T-helper 17 cell (primary cell): ENCODE data around the gene KCNG2. TPM values are rescaled to one million over a fixed set of nuclear protein-coding genes. Genes with fewer than 3 reads are reported as not detected.

ENCODE experiments used
- ATAC-seq: fragments of 150-1000 bp; cut with Tn5 transposase; 2 replicates; pipeline ENCODE4 v1.10.0; 2021; ENCODE audit warnings: mild to moderate bottlenecking, moderate library complexity
- DNase-seq, 3 donors: peaks; one replicate each; pipeline versions ENCODE4 v3.0.0 to v3.0.0-alpha.2; 2020 to 2021
- H3K9me3 ChIP-seq: one replicate; pipeline ENCODE4 v1.7.0; 2013; ENCODE audit warnings: low read length, mild to moderate bottlenecking; ENCODE audit not compliant: control insufficient read depth, poor library complexity, severe bottlenecking
- H3K27ac Mint-ChIP-seq: one replicate; pipeline ENCODE4 v1.8.0; 2022; ENCODE audit warnings: mild to moderate bottlenecking, moderate library complexity, mixed read lengths
- H3K27me3 Mint-ChIP-seq: one replicate; pipeline ENCODE4 v1.8.0; 2022; ENCODE audit warnings: mixed read lengths
- H3K36me3 Mint-ChIP-seq: one replicate; pipeline ENCODE4 v1.8.0; 2022; ENCODE audit warnings: low read depth, mixed read lengths
- H3K4me1 Mint-ChIP-seq: one replicate; pipeline ENCODE4 v1.8.0; 2022; ENCODE audit warnings: mild to moderate bottlenecking, mixed read lengths
- H3K4me3 Mint-ChIP-seq: one replicate; pipeline ENCODE4 v1.8.0; 2022; ENCODE audit warnings: mild to moderate bottlenecking, moderate library complexity, mixed read lengths
- total RNA-seq, 4 donors: library from RNA in 2 of 4; stranded (reverse) in 2 of 4; gene quantifications; one replicate each; pipeline ENCODE4 v1.2.3 and lab custom pipeline; 2022 to 2026

Gene KCNG2
- total RNA-seq, 2 donors from 2014 or later = not detected

DNA sequence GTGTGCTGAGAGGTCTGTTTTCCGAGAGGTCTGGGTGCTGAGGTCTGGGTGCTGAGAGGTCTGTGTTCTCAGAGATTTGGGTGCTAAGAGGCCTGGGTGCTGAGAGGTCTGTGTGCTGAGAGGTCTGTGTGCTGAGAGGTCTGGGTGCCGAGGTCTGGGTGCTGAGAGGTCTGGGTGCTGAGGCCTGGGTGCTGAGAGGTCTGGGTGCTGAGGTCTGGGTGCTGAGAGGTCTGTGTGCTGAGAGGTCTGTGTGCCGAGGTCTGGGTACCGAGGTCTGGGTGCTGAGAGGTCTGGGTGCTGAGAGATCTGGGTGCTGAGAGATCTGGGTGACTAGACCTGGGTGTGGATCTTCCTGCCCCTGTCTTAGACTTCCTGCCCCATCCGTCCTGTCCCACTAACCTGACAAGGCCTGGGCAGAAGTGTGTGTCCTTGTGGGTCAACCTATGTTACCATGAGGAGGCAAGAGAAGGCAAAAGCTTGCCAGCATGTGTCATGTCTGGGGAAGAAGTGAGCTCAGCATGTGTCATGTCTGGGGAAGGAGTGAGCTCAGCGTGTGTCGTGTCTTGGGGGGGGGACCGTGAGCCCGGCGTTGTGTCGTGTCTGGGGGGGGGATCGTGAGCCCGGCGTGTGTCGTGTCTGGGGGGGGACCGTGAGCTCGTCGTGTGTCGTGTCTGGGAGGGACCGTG lies 69.3 kb downstream of the KCNG2 start:
- DNase-seq = no peak
- H3K27ac Mint-ChIP-seq = no peak overlapping the region
- no peaks in the 10 kb centered on the region for H3K9me3 ChIP-seq
- peaks cover 4% of the 10 kb centered on the region for H3K27me3 Mint-ChIP-seq
- H3K4me3 Mint-ChIP-seq = no peak overlapping the region
- H3K36me3 Mint-ChIP-seq = no peaks in the 10 kb centered on the region
- no peak for ATAC-seq
- no peaks in the 10 kb centered on the region for H3K4me1 Mint-ChIP-seq

DNA sequence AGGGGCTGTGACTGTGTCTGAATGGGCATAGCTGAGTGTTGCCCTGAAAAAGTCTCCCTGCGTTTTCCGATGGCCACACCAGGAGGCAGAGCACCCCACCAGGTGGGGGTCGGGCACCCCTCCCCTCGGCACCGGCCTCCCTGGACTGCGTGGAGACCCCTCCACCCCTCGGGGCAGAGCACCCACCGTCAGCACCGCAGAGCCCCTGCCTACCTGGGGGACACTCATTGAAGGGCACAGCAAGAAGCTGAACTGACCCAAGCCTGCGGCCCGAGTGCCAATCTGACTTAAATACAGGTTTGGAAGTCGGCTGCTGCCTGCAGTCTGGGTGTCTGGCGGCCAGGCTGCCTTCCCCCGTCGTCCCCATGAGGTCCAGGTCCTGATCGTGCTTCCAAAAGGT lies 69.9 kb downstream of the KCNG2 start:
- Mint-ChIP-seq H3K36me3 (no peaks in the 10 kb centered on the region), H3K27me3 (peaks cover 4% of the 10 kb centered on the region), H3K4me1 (peaks cover 2% of the 10 kb centered on the region), H3K4me3 (no peak overlapping the region), H3K27ac (no peak overlapping the region)
- H3K9me3 ChIP-seq = no peaks in the 10 kb centered on the region
- no peak for ATAC-seq
- DNase-seq = no peak

DNA sequence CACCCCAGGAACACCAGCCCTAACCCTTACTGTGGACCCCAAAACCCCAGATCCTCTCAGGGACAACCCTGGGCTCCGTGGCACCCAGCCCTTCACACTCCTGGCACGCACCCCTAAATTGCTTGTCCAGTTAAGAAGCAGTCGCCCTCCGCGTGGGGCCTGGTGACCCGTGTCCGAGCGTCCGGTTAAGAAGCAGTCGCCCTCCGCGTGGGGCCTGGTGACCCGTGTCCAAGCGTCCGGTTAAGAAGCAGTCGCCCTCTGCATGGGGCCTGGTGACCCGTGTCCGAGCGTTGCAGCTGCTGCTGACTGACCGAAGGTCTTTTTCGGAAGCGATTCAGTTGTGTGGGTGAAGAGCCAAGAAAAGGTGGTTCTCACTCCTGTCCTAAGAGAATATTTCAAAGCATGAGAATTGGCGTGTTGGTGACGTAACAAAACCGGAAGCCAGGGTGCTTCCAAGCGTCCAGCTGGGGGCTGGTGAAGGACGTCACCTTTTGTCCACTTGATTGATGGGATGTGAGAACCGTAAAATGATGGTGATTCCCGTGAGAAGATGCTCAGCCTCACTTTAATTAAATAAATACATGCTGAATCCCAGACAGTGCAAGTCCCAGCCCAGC lies 70.5 kb downstream of the KCNG2 start:
- no peak for ATAC-seq
- DNase-seq = no peak
- H3K27ac Mint-ChIP-seq = no peak overlapping the region
- peaks cover 2% of the 10 kb centered on the region for H3K4me1 Mint-ChIP-seq
- H3K27me3 Mint-ChIP-seq = peaks cover 4% of the 10 kb centered on the region
- H3K4me3 Mint-ChIP-seq = no peak overlapping the region
- no peaks in the 10 kb centered on the region for H3K36me3 Mint-ChIP-seq
- no peaks in the 10 kb centered on the region for H3K9me3 ChIP-seq

DNA sequence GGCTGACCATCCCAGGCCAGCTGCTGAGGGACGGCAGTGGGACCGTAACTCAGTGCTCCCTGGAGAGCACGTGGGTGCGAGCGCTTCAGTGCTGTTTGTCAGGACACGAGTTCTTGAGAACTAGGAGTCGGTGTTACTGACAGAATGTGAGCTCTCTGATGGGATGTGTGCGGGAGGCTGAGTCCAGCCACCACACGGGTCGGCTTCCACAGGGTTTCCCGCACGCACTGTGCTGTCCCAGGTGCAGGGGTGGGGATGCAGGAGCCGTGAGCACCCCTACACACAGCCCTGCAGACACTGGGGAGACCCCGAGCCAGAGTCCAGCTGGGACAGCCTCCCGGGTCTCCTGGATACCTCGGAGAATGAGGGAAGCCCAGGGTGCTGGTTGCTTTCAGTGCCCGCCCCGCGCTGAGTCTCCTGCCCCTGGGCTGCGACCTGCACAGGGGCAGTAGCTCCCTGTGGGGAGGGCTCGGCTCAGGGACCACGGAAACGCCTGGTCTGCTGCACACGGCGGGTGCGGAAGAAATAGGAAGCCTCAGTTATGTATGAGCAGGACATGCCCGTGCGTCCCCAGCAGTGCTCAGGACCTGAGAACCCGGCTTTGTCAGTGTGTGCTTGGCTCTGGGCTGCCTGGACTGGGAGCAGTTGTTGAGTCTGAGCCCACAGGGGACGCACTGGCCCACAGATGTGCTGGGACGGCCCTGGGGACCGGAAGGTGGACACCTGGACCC lies 71.2 kb downstream of the KCNG2 start:
- no peak overlapping the region for H3K27ac Mint-ChIP-seq
- H3K27me3 Mint-ChIP-seq = peaks cover 11% of the 10 kb centered on the region
- DNase-seq (no peak), ATAC-seq (no peak)
- H3K9me3 ChIP-seq = no peaks in the 10 kb centered on the region
- H3K4me1 Mint-ChIP-seq = peaks cover 2% of the 10 kb centered on the region
- no peak overlapping the region for H3K4me3 Mint-ChIP-seq
- H3K36me3 Mint-ChIP-seq = no peaks in the 10 kb centered on the region

DNA sequence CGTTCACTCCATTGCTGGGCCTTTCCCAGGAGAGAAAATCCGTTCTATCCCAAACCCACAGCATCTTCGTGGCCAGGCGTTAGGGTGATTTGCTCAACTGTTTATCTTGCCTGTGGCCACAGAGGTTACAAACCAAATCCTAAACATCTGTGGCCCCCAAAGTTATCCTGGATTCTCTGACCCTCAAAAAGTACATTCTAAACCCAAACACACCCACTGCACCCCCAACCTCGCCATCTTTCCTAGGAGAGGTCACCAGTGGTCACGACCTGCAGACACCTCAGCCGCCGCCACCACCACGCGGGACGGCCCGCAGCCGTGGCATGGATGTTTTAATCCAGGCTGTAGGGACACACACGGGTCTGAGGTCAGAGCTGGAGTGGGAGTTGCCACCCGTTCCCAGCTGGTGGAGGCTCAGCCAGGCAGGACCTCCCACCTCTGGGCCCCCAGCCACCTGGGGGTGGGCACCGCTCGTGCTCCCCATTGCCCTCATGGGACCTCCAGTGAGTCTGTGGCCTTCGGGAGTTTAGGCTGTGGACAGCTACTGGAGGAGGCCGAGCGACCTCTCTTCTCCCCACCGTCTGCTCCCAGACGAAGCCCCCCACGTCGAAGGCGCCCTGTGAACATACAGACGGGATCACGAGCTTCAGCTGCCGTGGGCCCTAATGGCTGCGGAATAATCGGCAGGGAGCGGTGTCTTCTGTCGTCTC lies 72.0 kb downstream of the KCNG2 start:
- H3K4me1 Mint-ChIP-seq = peaks cover 2% of the 10 kb centered on the region
- H3K4me3 Mint-ChIP-seq = no peak overlapping the region
- ATAC-seq = no peak

DNA sequence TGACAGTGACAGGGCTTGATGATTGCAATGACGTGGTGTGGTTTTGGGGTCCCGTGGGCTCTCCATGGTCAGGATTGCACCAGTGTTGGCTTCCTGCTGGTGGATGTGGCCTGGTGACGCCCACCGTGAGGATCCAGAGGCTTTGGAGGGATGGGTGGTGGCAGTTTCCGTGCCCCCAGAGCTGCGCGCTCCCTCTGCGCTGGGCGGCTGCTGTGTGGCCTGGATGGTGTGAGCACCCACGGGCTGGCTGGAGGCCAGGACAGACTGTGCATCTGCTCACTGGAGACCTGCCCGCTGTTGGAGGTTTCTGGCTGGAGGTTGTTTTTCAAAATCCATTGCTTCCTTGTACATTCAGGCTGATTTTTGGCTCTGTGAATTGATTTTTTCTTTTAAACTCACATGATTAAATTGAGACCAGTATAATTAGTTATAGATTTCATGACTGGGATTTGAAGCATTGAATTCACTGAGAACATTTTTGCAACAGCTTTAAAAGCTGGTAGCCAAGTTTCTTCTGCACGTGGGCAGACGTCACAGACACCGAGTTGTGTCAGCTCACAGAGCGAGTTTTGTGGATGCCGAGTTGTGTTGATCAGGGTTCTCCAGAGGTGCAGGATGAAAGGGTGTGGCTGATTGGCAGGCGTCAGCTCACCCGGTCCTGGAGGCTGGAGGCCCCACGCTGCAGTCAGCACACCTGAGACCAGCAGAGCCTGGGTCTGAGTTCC lies 72.7 kb downstream of the KCNG2 start:
- H3K36me3 Mint-ChIP-seq = no peaks in the 10 kb centered on the region
- ATAC-seq = no peak
- DNase-seq = no peak
- peaks cover 2% of the 10 kb centered on the region for H3K4me1 Mint-ChIP-seq
- H3K4me3 Mint-ChIP-seq = no peak overlapping the region
- no peak overlapping the region for H3K27ac Mint-ChIP-seq
- peaks cover 17% of the 10 kb centered on the region for H3K27me3 Mint-ChIP-seq
- H3K9me3 ChIP-seq = no peaks in the 10 kb centered on the region

More for the DNA sequence above, 72.0 kb downstream of the KCNG2 start:
- Mint-ChIP-seq H3K36me3 (no peaks in the 10 kb centered on the region), H3K27ac (no peak overlapping the region), H3K27me3 (peaks cover 11% of the 10 kb centered on the region)
- DNase-seq = no peak
- H3K9me3 ChIP-seq = no peaks in the 10 kb centered on the region

DNA sequence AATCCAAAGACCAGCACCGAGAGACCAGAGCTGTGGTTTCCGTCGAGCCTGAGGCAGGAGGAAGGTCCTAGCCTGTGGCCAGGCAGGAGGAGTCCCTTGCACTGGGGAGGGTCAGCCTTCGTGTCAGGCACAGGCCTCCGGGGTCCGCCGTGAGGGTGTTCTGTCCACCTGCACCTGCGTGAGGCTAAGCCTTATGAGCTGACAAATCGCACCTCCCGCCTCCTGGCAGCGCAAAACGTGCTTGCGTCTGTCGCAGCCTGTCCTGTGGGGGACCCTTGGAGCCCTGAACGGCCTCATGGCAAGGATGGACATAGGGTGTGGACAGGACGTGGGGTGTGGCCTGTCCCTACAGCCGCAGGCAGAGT lies 73.3 kb downstream of the KCNG2 start:
- no peaks in the 10 kb centered on the region for H3K9me3 ChIP-seq
- Mint-ChIP-seq H3K4me3 (no peak overlapping the region), H3K27me3 (peaks cover 18% of the 10 kb centered on the region), H3K4me1 (peaks cover 2% of the 10 kb centered on the region), H3K27ac (no peak overlapping the region), H3K36me3 (no peaks in the 10 kb centered on the region)
- DNase-seq (no peak), ATAC-seq (no peak)

DNA sequence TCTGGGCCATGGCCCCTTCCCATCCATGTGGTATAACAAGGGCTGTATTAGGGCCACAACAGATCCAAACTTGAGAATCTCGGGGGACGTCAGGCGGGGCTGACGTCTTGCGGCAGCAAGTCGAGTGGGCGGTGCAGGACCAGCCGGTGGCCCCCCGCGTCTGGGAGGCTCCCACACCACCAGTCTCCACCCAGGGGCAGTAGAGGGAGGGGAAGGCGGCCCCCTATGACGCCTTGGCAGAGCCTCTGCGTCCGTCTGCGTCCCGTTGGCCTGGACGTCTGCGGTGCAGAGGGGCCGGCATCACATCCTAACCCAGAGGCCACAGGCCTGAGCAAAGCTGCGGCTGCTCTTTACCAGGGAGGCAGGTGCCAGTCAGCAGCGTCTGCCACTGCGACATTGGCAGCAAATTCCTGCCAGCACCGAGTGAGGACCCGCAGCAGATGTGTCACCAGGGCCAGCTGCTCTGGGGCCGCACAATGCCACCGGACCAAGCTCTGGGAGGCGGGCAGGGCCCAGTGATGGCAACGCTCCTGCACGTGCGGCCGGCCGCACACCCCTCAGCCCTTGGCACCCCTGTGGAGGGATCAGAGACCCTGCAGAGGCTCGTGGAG lies 73.8 kb downstream of the KCNG2 start:
- ATAC-seq = no peak
- H3K36me3 Mint-ChIP-seq = no peaks in the 10 kb centered on the region

DNA sequence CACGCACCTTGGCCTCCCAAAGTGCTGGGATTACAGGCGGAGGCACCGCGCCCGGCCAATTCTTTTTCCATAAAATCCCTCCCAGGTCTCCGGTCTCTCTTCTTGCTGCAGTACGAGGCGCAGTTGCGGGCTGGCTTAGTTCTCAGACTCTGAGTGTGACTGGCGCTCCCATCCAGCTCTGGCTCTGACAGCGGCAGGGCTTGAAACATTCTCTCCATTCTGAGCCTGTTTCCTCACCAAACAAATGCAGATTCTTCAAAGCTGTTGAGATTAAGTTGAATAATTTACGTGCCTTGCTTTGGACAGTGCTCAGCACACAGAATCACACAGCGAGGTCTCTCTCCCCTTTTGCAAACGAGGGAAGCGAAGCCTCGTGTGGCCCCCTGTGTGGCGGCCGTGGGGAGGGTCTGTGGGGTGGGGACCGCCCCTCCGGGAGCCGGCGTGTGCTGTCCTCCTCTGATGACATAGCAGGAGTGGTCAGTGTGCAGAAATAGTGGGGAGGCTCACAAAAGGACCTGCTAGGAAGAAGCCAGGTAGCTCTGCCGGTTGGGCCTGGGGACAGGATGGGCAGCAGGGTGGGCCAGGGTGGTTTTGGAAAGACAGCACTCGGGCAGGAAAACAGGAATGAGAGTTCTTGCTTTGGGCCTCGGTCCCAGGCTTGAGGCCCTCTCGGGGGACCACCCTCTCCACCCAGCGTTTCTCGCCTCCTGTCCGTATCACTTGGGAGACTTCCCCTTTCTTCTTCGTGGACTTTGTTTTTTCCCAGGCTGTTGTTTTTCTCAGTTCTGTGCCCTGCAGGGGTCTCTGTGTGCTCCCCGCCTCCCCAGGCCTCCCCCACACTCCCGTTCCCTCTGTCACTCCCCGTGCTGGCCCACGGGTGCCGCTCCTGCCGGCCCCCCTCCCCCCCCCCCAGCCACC lies 75.0 kb downstream of the KCNG2 start:
- no peaks in the 10 kb centered on the region for H3K9me3 ChIP-seq
- DNase-seq = no peak
- Mint-ChIP-seq H3K36me3 (no peaks in the 10 kb centered on the region), H3K4me3 (no peak overlapping the region), H3K4me1 (peaks cover 4% of the 10 kb centered on the region), H3K27ac (no peak overlapping the region), H3K27me3 (peaks cover 18% of the 10 kb centered on the region)
- no peak for ATAC-seq

More for the DNA sequence above, 73.8 kb downstream of the KCNG2 start:
- no peaks in the 10 kb centered on the region for H3K9me3 ChIP-seq
- H3K27me3 Mint-ChIP-seq = peaks cover 18% of the 10 kb centered on the region
- peaks cover 2% of the 10 kb centered on the region for H3K4me1 Mint-ChIP-seq
- no peak overlapping the region for H3K4me3 Mint-ChIP-seq
- no peak overlapping the region for H3K27ac Mint-ChIP-seq
- no peak for DNase-seq

DNA sequence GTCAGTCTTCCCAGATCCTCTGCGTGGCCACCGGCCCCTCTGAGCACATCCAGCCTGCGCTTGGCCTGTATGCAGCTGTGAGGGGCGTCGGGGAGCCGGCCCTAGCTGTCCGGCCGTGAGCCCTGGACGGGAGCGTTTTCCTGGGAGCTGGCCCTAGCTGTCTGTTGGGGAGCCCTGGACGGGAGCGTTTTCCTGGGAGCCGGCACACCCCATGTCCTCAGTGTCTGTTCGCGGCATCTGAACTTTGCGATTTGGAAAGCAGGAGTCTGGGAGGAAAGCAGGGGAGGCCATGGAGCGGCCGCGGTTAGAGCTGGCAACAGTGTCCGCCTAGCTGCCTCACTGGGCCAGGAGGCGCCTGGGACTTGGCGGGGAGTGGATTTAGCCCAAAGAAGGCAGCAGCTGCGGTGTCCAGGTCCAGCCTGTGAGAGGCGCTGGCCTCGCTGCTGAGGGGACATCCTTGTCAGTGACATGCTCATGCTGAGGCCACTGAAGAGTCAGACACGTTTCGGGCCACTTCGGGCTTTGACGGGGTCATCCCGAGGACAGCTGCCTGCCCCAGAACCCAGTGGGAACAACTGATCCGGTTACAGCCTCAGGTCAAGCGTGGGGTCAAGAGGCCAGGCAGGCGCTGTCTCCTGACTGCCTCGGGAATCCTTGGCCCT lies 75.8 kb downstream of the KCNG2 start:
- H3K4me3 Mint-ChIP-seq = no peak overlapping the region
- no peak for DNase-seq
- no peak overlapping the region for H3K27ac Mint-ChIP-seq
- peaks cover 17% of the 10 kb centered on the region for H3K27me3 Mint-ChIP-seq
- H3K36me3 Mint-ChIP-seq = no peaks in the 10 kb centered on the region
- ATAC-seq = no peak
- H3K4me1 Mint-ChIP-seq = peaks cover 4% of the 10 kb centered on the region
- no peaks in the 10 kb centered on the region for H3K9me3 ChIP-seq
